Measurements from ENCODE around the gene SLC34A3.

Gene SLC34A3

DNA sequence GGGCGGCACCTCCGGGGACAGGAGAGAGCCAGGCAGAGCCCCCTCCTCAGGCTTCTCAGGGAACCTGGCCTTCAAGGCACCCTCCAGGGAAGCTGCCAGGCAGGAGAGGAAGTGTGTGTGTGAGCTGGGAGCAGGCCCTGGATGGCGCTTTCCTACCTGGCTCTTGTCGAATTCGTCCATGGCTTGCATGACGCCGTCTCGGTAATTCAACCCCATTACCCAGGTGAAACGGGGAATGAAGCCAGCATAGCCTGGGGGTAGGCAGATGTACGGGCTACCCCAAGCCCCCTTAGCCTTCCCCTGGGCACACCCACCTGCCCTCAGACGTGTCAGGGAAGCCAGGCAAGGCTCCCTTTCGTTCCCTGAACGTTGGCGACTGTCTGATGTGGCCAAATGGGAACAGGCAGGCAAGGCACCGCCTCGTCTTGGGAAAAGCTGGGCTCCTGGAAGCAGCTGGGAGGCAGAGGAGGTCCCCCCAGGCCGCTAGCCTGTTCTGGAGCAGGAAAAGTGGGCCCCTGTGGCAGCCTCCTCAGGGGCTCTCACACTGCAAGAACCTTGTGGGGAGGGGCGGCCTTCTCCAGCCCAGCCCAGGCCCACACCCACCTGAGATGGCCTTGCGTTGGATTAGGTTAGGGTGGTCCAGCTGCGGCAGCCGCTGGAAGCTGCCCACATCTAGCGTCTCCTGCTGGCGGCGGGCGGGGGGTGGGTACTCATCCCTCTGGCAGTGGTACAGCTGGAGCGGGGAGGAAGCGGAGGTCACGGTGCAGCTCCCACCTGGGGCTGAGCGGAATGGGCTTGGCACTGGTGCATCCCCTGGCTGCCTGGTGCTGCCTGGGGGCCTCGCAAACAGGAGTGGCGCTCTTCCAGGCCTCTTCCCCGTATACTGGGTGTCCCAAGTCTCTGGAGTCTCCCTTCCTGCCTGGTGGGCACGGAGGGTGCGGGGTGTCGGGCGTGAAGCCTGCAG lies 14.1 kb downstream of the SLC34A3 start:
- TF ChIP-seq, protein P1, sequence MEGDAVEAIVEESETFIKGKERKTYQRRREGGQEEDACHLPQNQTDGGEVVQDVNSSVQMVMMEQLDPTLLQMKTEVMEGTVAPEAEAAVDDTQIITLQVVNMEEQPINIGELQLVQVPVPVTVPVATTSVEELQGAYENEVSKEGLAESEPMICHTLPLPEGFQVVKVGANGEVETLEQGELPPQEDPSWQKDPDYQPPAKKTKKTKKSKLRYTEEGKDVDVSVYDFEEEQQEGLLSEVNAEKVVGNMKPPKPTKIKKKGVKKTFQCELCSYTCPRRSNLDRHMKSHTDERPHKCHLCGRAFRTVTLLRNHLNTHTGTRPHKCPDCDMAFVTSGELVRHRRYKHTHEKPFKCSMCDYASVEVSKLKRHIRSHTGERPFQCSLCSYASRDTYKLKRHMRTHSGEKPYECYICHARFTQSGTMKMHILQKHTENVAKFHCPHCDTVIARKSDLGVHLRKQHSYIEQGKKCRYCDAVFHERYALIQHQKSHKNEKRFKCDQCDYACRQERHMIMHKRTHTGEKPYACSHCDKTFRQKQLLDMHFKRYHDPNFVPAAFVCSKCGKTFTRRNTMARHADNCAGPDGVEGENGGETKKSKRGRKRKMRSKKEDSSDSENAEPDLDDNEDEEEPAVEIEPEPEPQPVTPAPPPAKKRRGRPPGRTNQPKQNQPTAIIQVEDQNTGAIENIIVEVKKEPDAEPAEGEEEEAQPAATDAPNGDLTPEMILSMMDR (IDR thresholded peaks at IDR 0.05; ENCODE audit: insufficient read depth, low read depth, low read length, missing control alignments) = peak; percentile 12
- DNase-seq (ENCODE audit: low read depth) = peak; percentile 54
- no peak overlapping the region for H3K4me3 ChIP-seq (ENCODE audit: low read length)

GRCh38 chr9:137245450-137246421 lies 15.0 kb downstream of the SLC34A3 start:
- H3K4me3 ChIP-seq (ENCODE audit: low read length) = no peak overlapping the region
- TF ChIP-seq, protein P1 (IDR thresholded peaks at IDR 0.05; ENCODE audit: insufficient read depth, low read depth, low read length, missing control alignments) = no peak
- DNase-seq (ENCODE audit: low read depth) = no peak

DNA sequence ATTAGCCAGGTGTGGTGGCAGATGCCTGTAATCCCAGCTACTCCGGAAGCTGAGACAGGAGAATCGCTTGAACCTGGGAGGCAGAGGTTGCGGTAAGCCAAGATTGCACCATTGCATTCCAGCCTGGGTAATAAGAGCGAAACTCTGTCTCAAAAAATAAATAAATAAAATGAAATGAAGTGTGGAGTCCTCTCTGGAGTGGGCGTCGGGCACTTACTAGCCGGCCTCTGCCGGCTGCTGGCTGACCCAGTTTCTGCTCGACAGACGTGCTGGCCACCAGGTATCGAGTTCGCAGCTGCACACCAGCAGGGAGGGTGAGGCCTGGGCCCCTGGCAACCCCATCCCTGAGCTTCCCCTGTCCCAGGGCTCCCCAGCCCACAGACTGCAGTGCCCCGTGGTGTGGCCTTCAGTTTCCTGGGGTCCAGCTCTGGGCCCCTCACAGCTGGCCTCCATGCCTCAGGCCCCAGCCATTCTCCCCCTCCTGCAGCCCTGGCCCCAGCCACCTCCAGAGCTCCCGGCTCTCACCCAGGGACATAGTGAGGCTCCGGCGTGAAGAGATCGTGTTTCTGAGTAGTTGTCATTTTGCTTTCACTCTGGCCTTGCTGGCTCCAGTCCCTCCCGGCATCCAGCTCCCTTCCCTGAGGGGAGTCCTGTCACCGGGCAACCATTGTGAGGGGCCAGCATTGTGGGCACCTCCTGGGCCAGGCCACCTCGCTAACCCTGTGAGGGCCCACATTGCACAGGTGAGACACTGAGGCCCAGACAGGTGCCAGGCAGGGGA lies 16.6 kb downstream of the SLC34A3 start:
- no peak overlapping the region for H3K4me3 ChIP-seq (ENCODE audit: low read length)
- no peak for DNase-seq (ENCODE audit: low read depth)
- TF ChIP-seq, protein P1 (IDR thresholded peaks at IDR 0.05; ENCODE audit: insufficient read depth, low read depth, low read length, missing control alignments) = no peak

GRCh38 chr9:137247916-137248175 lies 17.1 kb downstream of the SLC34A3 start:
- no peak overlapping the region for H3K4me3 ChIP-seq (ENCODE audit: low read length)
- DNase-seq (ENCODE audit: low read depth) = no peak
- TF ChIP-seq, protein P1 (IDR thresholded peaks at IDR 0.05; ENCODE audit: insufficient read depth, low read depth, low read length, missing control alignments) = no peak

GRCh38 chr9:137250329-137251193 lies 19.9 kb downstream of the SLC34A3 start:
- TF ChIP-seq, protein P1 (IDR thresholded peaks at IDR 0.05; ENCODE audit: insufficient read depth, low read depth, low read length, missing control alignments) = no peak
- no peak for DNase-seq (ENCODE audit: low read depth)
- no peak overlapping the region for H3K4me3 ChIP-seq (ENCODE audit: low read length)

- no peak for DNase-seq (ENCODE audit: low read depth)
- H3K4me3 ChIP-seq (ENCODE audit: low read length) = no peak within 1 kb of the TSS
- TF ChIP-seq, protein P1 (IDR thresholded peaks at IDR 0.05; ENCODE audit: insufficient read depth, low read depth, low read length, missing control alignments) = no peak
Observed at GRCh38 chr9:137251194-137251461, 20.4 kb downstream of the SLC34A3 start, which contains the start of gene STPG3. TSS of gene STPG3 (plus strand) at chr9:137251286. CDS start at chr9:137251287, 1 bp downstream.
